Natural killer cell (primary cell): ENCODE results near the gene MBNL1. TPM values are rescaled to one million over a fixed set of nuclear protein-coding genes. Genes with fewer than 3 reads are reported as not detected.

Experiments used
- ATAC-seq, 3 donors: fragments of 150-1000 bp in 2 of 3; fragments of 200-7000 bp in 1 of 3; cut with Tn5 transposase; 1 replicate in 1 of 3; 2 replicates in 2 of 3; pipeline ENCODE4 v1.10.0; 2021; ENCODE audit warnings: mild to moderate bottlenecking in 2 of 3, moderate library complexity in 2 of 3
- DNase-seq, 2 donors: peaks; one replicate each; pipeline versions ENCODE4 v3.0.0 to v3.0.0-alpha.2; 2013 to 2021; ENCODE audit warnings: mixed read lengths in 1 of 2
- H3K27ac ChIP-seq: one replicate; pipeline ENCODE4 v1.5.1; 2013; ENCODE audit warnings: mild to moderate bottlenecking, low read length
- H3K27me3 ChIP-seq: one replicate; pipeline ENCODE4 v1.6.1; 2013; ENCODE audit warnings: low read length; ENCODE audit not compliant: control insufficient read depth, insufficient read depth
- H3K36me3 ChIP-seq: one replicate; pipeline ENCODE4 v1.6.1; 2013; ENCODE audit warnings: low read length; ENCODE audit not compliant: control insufficient read depth, insufficient read depth
- H3K4me1 ChIP-seq: one replicate; pipeline ENCODE4 v1.6.1; 2013; ENCODE audit warnings: low read length; ENCODE audit not compliant: control insufficient read depth, insufficient read depth
- H3K4me3 ChIP-seq: one replicate; pipeline ENCODE4 v1.5.1; 2013; ENCODE audit warnings: low read length
- H3K9me3 ChIP-seq: one replicate; pipeline ENCODE4 v1.6.1; 2013; ENCODE audit warnings: low read length; ENCODE audit not compliant: control insufficient read depth, insufficient read depth
- H3K27ac Mint-ChIP-seq, 2 donors: one replicate each; pipeline ENCODE4 v1.8.0; 2022; ENCODE audit warnings: mild to moderate bottlenecking in 2 of 2, mixed read lengths in 2 of 2, moderate library complexity in 1 of 2
- H3K27me3 Mint-ChIP-seq, 2 donors: one replicate each; pipeline ENCODE4 v1.8.0; 2022; ENCODE audit warnings: low read depth in 2 of 2, mixed read lengths in 2 of 2
- H3K36me3 Mint-ChIP-seq: one replicate; pipeline ENCODE4 v1.8.0; 2022; ENCODE audit warnings: mixed read lengths
- H3K4me1 Mint-ChIP-seq, 2 donors: one replicate each; pipeline ENCODE4 v1.8.0; 2022; ENCODE audit warnings: mixed read lengths in 2 of 2
- H3K4me3 Mint-ChIP-seq: one replicate; pipeline ENCODE4 v1.8.0; 2022; ENCODE audit warnings: mild to moderate bottlenecking, moderate library complexity, mixed read lengths
- H3K9me3 Mint-ChIP-seq, 2 donors: one replicate each; pipeline ENCODE4 v1.8.0; 2022; ENCODE audit warnings: mixed read lengths in 2 of 2
- WGBS: methylation state at CpG from one replicate; pipeline ENCODE4 v1.1.7; 2013; ENCODE audit warnings: missing lambda C conversion rate; ENCODE audit not compliant: insufficient coverage; 5-methylcytosine and 5-hydroxymethylcytosine counted together
- intact Hi-C: fragments of 100-400 bp; cut with micrococcal nuclease; formaldehyde crosslinking; loops from one replicate; pipeline ENCODE4 v1.14.2; 2022
- total RNA-seq, 4 donors: library from RNA; stranded (reverse); fragments of 120-200 nt in 1 of 4; gene quantifications; one replicate each; pipeline versions ENCODE4 v1.2.3 to v1.2.4, GENCODE V29; 2013 to 2022
- TF ChIP-seq, protein P1 (sequence below): fragments of 200-600 bp; IDR thresholded peaks from one replicate; pipeline ENCODE4 v1.8.0; 2022; ENCODE audit warnings: antibody characterized with exemption

Gene MBNL1
- total RNA-seq, 3 donors from 2014 or later (not counting 1 experiment from before 2014, with no cell fraction given) = 600 to 704 (median 607) TPM

DNA sequence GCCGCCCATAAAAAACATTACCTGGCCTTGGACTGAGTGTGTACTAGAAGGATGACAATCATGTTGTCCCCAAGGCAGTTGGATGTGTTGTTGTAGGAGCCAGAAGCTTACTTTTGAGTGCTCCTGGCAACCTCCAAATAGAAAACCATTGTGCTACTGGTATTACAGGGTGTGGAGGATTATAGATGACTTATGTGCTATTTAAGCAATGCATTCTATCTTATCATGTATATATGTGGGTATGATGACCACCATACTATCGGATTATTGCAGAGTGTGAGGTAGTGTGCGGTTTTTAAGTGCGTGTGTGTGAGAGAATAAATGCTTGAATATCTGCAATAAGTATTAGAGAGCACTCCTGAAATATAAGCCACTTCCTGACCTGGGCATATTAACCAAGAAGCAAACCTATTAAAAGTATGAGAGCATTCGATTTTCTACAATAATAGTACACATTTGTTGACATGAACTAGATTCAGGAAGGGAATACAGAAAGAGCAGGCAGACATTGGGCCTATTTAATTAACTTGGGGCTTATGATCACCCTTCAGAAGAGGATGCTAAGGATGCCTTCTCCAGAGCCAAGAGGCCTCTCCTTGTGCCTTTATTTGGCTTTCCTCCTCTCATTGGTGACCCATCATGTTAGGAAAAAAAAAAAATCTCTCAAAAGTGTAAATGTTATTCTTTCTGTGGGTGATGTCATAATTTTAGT, 11.7 kb upstream of the MBNL1 start:
- peak in 1 of 2 donors; percentile 47 for DNase-seq
- Histone ChIP-seq H3K4me1 (peaks cover 41% of the 10 kb centered on the region), H3K36me3 (peaks cover 4% of the 10 kb centered on the region), H3K9me3 (no peaks in the 10 kb centered on the region), H3K27me3 (no peaks in the 10 kb centered on the region), H3K27ac (peak overlapping the region; percentile 94), H3K4me3 (no peak overlapping the region)
- no peaks in the 10 kb centered on the region for H3K27me3 Mint-ChIP-seq
- H3K4me1 Mint-ChIP-seq = peaks cover 92% of the 10 kb centered on the region in 2 donors
- peak in 1 of 3 donors; percentile 20 for ATAC-seq
- intact Hi-C loops = loop anchor here (1.0 to 5.0 kb wide), 2 partner anchors 12 to 60 kb away; no protein-coding TSS in a partner anchor
- TF ChIP-seq, protein P1, sequence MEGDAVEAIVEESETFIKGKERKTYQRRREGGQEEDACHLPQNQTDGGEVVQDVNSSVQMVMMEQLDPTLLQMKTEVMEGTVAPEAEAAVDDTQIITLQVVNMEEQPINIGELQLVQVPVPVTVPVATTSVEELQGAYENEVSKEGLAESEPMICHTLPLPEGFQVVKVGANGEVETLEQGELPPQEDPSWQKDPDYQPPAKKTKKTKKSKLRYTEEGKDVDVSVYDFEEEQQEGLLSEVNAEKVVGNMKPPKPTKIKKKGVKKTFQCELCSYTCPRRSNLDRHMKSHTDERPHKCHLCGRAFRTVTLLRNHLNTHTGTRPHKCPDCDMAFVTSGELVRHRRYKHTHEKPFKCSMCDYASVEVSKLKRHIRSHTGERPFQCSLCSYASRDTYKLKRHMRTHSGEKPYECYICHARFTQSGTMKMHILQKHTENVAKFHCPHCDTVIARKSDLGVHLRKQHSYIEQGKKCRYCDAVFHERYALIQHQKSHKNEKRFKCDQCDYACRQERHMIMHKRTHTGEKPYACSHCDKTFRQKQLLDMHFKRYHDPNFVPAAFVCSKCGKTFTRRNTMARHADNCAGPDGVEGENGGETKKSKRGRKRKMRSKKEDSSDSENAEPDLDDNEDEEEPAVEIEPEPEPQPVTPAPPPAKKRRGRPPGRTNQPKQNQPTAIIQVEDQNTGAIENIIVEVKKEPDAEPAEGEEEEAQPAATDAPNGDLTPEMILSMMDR = no peak
- peak overlapping the region; percentile 79 to 96 for H3K27ac Mint-ChIP-seq
- H3K9me3 Mint-ChIP-seq = no peaks in the 10 kb centered on the region
- H3K4me3 Mint-ChIP-seq = peak overlapping the region; percentile 94
- WGBS = 100% methylated on average over 1 of the region's 5 CpGs
- H3K36me3 Mint-ChIP-seq = no peaks in the 10 kb centered on the region

DNA sequence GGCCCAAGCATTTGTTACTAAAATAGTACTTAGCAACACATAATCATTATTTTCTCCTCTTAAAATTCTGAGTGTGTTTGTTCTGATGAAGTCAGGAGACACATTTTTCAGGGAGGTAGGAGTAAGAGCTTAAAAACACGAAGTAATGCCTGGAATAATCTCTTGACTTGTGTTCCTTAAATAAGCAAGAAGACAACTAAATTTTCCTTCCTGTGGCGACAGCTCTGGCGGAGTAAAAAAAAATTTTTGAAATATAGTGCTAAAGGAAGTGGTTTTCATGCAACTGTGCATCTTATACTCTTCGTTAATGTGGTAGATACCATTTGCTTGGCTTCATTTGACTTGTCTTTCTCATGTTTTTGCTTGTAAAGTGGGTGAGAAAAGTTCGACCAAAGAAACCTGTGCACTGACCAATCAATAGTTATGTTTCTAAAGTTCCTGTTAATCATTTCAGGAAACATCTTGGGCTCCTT, 11.1 kb upstream of the MBNL1 start:
- peak overlapping the region; percentile 94 for H3K4me3 Mint-ChIP-seq
- H3K4me3 ChIP-seq = no peak overlapping the region
- intact Hi-C loops = loop anchor here (1.0 to 5.0 kb wide), 4 partner anchors 12 to 60 kb away; no protein-coding TSS in a partner anchor
- H3K4me1 ChIP-seq = peaks cover 41% of the 10 kb centered on the region
- peaks cover 91 to 93% of the 10 kb centered on the region in 2 donors for H3K4me1 Mint-ChIP-seq
- TF ChIP-seq, protein P1 = no peak
- no peaks in the 10 kb centered on the region for H3K9me3 Mint-ChIP-seq
- H3K36me3 Mint-ChIP-seq = no peaks in the 10 kb centered on the region
- DNase-seq (peak in 1 of 2 donors; percentile 76), ATAC-seq (peak; percentile 43 to 66 (median 65))
- H3K9me3 ChIP-seq = no peaks in the 10 kb centered on the region
- peak overlapping the region; percentile 94 for H3K27ac ChIP-seq
- no peaks in the 10 kb centered on the region for H3K27me3 Mint-ChIP-seq
- H3K27me3 ChIP-seq = no peaks in the 10 kb centered on the region
- WGBS = 0% methylated on average over 5 of the region's 5 CpGs
- H3K27ac Mint-ChIP-seq = peak overlapping the region; percentile 79 to 96
- peaks cover 9% of the 10 kb centered on the region for H3K36me3 ChIP-seq

DNA sequence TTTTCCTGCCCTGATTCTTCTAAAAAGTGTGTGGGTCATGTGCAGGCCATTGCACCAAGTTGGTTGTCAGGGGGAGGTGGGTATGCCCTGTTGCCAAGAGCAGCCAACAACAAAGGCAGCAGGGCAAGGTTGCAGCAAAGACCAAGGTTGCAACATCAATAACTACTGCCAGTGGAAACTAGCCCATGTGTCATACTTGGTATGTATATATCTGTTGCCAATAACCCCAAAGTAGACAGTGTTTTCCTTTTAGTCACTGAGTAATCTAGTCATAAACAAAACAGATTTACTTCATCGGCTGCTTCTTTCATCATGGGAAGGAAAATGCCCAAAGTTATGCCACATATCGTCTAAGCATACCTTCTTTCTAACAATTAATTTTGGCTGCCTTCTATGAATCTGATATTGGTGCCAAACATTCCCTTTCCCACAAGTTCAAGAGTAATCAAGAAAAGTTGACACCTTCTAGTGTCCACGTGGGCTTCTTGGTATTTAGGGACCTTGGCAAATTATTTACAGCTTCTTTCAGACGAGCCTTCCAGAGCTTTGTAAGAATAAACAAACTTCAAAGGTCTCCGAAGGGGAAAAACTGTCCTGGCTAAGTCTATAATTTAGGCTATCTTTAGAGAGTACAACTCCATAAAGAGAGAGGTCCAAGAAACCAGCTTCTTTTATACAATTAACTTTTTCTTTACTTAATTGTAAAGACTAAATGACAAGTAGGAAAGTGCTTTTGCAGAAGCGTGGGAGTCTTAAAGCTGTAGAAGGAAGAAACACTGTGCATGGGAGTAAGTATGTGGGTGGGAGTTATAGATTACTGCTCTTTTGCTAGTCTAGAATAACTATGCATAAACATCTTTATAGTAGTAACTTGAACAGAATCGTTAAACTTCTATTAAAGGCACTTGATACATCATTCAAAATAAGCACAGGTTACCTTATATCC, 10.0 kb upstream of the MBNL1 start:
- ATAC-seq (peak; percentile 62 to 81 (median 79)), DNase-seq (peak; percentile 62 to 78)
- Histone ChIP-seq H3K9me3 (no peaks in the 10 kb centered on the region), H3K27ac (peak overlapping the region; percentile 94), H3K4me3 (no peak overlapping the region), H3K4me1 (peaks cover 43% of the 10 kb centered on the region), H3K36me3 (peaks cover 13% of the 10 kb centered on the region), H3K27me3 (no peaks in the 10 kb centered on the region)
- TF ChIP-seq, protein P1 = no peak
- Mint-ChIP-seq H3K4me1 (peaks cover 83 to 84% of the 10 kb centered on the region in 2 donors), H3K27me3 (no peaks in the 10 kb centered on the region), H3K36me3 (no peaks in the 10 kb centered on the region), H3K27ac (peak overlapping the region; percentile 79 to 96), H3K4me3 (peak overlapping the region; percentile 73), H3K9me3 (no peaks in the 10 kb centered on the region)
- WGBS = 29% methylated on average over 6 of the region's 7 CpGs
- intact Hi-C loops = loop anchor here (1.0 to 5.0 kb wide), 3 partner anchors 11 to 61 kb away; no protein-coding TSS in a partner anchor
